ENCODE data around the gene DAPK1. TPM values are rescaled to one million over a fixed set of nuclear protein-coding genes. Genes with fewer than 3 reads are reported as not detected.

DAPK1 gene
- total RNA-seq, 2 experiments from 2014 or later: 3.9 to 5.6 TPM

DNA sequence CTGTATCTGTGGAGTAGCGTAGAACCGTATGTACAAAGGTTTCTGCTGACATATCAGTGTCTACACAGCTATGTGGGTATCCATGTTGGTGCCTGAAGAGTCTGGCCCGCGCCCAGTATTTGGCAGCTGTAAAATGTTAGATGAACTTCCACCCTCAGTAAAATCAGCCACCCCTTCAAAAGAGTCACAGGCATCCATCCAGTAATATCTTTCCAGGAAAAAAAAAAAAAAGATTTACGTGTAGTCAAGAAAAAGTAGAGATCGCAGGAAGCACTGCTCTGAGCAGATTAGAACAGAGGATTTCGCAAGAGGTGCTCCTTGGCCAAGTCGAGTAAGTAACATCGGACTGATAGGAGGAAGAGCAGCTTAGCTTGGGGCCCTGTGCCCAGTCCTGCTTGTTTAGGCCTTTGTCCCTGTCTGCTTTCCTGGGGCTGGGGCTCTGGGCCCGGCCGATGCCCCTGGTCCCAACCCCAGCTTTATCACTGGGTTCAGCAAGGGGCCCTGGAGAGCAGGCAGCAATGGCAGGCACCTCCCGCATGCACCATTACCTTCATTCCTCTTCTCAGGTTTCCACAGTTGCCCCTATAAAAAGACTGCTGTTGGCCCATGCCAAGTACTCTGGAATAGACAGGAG lies 21.2 kb downstream of the DAPK1 start:
- Mint-ChIP-seq H3K4me1 (peaks cover 9% of the 10 kb centered on the region), H3K4me3 (no peak overlapping the region), H3K27me3 (peaks cover 3% of the 10 kb centered on the region), H3K9me3 (ENCODE audit: low read depth) (no peaks in the 10 kb centered on the region), H3K36me3 (ENCODE audit: low read depth) (no peaks in the 10 kb centered on the region), H3K27ac (no peak overlapping the region)
- DNase-seq (no peak), ATAC-seq (no peak)
- intact Hi-C loops (cut with DNase I, micrococcal nuclease): no loop called here
- CTCF ChIA-PET: interaction anchor here (0.7 kb wide), 1 partner anchor 88 kb away, joined by 4 read pairs; no protein-coding TSS in a partner anchor
- POLR2A ChIA-PET: no interaction called here

DNA sequence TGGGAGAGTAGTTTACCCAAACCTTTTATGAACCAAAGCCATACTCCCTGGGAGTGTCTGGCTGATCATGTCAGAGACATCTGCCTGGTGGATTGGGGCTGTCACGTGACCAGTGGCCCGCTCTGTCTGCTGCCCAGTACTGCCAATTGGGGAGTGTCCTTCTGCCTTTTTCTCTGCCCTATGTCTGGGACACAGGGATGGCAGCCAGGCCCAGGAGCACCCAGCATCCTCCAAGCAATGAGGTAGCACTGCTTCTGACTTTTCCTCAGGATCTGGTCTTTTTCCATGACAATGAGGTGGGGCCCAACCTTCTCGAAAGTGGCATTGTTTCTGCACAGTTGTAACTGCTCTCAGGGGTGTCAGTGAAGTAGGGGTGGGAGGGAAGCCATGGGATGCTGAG lies 21.8 kb downstream of the DAPK1 start:
- intact Hi-C loops (cut with DNase I, micrococcal nuclease): no loop called here
- Mint-ChIP-seq H3K27ac (no peak overlapping the region), H3K4me3 (no peak overlapping the region), H3K36me3 (ENCODE audit: low read depth) (no peaks in the 10 kb centered on the region), H3K9me3 (ENCODE audit: low read depth) (no peaks in the 10 kb centered on the region), H3K27me3 (no peaks in the 10 kb centered on the region), H3K4me1 (peaks cover 7% of the 10 kb centered on the region)
- ChIA-PET CTCF (interaction anchor here (0.7 kb wide), 1 partner anchor 33 kb away, joined by 3 read pairs; no protein-coding TSS in a partner anchor), POLR2A (interaction anchor here (0.6 kb wide), 1 partner anchor 33 kb away, joined by 5 read pairs; no protein-coding TSS in a partner anchor)
- no peak for DNase-seq
- ATAC-seq: no peak

DNA sequence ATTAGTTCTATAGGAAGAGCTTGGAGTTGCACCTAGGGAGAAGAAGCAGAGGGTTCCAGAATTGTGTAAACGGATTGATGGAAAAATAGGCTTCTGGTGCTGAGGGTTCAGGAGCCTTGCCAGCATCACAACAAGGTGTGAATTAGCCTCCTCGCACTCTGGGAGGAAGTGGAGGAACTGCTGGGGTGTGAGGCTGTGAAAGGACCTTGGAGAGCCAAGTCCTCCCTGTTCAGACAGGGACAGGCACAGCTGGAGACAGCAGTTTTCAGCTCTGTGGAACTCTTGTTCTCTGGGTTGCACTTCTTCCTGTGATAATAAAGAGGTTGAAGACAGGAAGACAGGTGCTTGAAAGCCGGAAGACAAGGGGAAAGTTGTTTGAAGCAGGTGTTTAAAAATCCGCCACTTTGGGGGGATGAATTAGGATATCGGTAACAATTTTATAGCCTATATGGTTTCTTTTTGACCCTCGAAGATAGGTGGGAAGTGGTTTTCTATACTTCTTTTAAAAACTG lies 22.6 kb downstream of the DAPK1 start:
- CTCF ChIA-PET: interaction anchor here (0.7 to 1.0 kb wide), 2 partner anchors 34 to 74 kb away, joined by 3 read pairs; no protein-coding TSS in a partner anchor
- peaks cover 7% of the 10 kb centered on the region for H3K4me1 Mint-ChIP-seq
- ATAC-seq: no peak
- no peak overlapping the region for H3K27ac Mint-ChIP-seq
- H3K9me3 Mint-ChIP-seq (ENCODE audit: low read depth): no peaks in the 10 kb centered on the region
- POLR2A ChIA-PET: no interaction called here
- H3K36me3 Mint-ChIP-seq (ENCODE audit: low read depth): no peaks in the 10 kb centered on the region
- intact Hi-C loops (cut with DNase I, micrococcal nuclease): no loop called here
- no peak overlapping the region for H3K4me3 Mint-ChIP-seq
- DNase-seq: no peak
- H3K27me3 Mint-ChIP-seq: no peaks in the 10 kb centered on the region

DNA sequence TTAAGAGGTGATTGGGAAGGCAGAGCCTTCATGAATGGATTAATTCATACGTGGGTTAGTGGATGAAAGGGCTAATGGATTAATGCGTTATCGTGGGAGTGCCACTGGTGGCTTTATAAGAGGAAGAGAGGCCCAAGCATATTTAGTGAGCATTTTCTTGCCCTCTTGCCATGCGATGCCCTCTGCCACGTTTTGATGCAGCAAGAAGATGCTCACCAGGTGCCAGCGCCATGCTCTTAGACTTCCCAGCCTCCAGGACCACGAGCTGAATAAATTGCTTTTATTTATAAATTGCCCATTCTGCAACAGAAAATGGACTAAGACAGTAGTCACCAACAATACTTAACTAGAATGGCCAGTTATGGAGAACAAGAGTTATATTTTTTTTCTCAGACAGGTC lies 24.2 kb downstream of the DAPK1 start:
- intact Hi-C loops (cut with DNase I, micrococcal nuclease): no loop called here
- ChIA-PET POLR2A (no interaction called here), CTCF (no interaction called here)
- Mint-ChIP-seq H3K36me3 (ENCODE audit: low read depth) (no peaks in the 10 kb centered on the region), H3K4me1 (peaks cover 7% of the 10 kb centered on the region), H3K4me3 (no peak overlapping the region), H3K27ac (no peak overlapping the region), H3K27me3 (peaks cover 2% of the 10 kb centered on the region), H3K9me3 (ENCODE audit: low read depth) (no peaks in the 10 kb centered on the region)
- DNase-seq: no peak
- ATAC-seq: no peak

DNA sequence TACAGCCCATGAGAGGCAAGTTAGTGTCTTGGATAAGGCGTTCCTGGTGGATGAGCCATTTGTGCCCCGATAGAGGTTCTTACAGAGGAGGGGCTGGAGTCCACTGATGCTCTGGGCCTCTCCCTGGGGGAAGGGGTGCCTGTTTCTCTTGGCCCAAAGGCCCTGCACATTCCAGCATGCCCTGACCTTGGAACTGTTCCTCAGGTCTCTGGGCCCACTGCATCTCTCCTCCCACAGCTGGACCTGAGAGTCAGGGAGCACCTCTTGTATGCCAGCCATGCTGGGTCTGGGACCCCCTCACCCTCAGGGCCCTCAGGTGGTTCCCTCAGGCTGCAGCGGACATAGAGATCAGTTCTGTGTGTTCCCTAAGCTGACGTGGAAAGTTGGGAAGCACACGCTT lies 26.4 kb downstream of the DAPK1 start:
- Mint-ChIP-seq H3K36me3 (ENCODE audit: low read depth) (no peaks in the 10 kb centered on the region), H3K4me3 (no peak overlapping the region), H3K27ac (no peak overlapping the region), H3K27me3 (peaks cover 2% of the 10 kb centered on the region), H3K4me1 (peaks cover 7% of the 10 kb centered on the region), H3K9me3 (ENCODE audit: low read depth) (no peaks in the 10 kb centered on the region)
- intact Hi-C loops (cut with DNase I, micrococcal nuclease): no loop called here
- DNase-seq: no peak
- POLR2A ChIA-PET: no interaction called here
- CTCF ChIA-PET: no interaction called here
- no peak for ATAC-seq

DNA sequence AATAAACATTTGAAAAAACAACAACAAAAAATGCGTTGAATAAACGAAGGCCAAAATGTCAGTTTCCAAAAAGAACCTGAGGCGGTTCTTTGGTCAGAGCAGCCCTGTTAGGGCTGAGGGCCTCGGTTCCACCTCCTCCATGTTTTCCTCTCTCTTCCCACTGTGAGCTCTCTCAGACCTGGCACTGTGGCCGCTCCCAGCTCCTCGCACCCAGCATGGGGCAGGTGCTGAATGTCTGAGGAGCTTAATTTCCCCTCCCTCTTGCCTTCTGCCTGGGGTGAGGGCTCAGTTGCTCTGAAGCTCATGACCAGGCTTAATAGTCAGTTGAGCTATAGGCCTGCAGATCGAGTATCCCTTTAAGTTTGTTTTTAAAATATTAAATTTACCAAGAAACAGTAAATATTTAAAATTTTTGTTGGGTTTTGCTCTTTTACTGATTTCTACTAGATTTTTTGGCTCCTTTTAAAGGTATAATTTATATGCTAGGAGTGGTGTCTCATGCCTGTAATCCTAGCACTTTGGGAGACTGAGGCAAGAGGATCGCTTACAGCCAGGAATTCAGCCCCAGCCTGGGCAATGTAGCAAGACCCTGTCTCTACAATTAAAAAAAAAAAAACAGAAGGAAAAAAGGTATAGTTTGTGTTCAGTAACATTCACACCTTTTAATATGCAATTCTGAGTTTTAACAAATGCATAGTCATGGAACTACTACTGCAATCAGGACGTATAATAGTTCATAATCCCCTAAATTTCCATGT lies 28.1 kb downstream of the DAPK1 start:
- DNase-seq: no peak

DNA sequence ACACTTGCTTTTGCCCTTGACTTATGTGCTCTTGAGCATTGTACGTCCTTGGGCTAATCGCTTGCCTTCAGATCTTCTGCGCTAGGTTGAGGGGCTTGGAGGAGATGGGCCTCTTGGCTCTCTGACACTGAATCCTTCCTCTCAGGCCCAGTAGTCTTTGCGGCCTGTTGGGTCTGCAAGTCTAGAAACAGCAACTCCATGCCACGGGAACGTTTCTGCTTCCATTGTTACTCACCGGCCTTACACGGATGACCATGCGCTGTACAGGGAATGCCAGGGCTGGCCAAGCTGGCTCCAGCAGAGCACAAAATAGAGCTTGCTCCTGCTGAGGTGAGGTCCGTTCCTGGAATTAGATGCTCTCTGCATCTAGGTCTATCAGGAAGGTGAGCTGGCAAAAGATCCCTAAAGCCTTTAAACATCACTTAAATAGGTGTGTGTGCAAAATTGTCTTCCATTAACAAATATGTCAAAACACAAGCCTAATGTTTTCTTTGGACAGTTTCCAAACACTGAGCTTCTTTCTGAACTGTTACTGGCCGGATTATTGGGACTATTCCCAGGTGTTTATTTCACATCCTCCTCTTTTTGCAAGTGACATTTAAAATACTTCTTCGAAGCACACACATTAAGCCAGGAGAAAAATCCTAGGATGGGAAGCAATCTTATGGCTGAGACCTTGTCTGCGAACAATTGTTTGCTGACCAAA lies 29.7 kb downstream of the DAPK1 start:
- H3K4me1 Mint-ChIP-seq: no peaks in the 10 kb centered on the region
- no peak overlapping the region for H3K4me3 Mint-ChIP-seq
- H3K27me3 Mint-ChIP-seq: peaks cover 2% of the 10 kb centered on the region
- H3K9me3 Mint-ChIP-seq (ENCODE audit: low read depth): no peaks in the 10 kb centered on the region
- intact Hi-C loops (cut with DNase I, micrococcal nuclease): no loop called here
- CTCF ChIA-PET: interaction anchor here (1.2 kb wide), 1 partner anchor 12 kb away, joined by 3 read pairs; no protein-coding TSS in a partner anchor
- no peaks in the 10 kb centered on the region for H3K36me3 Mint-ChIP-seq (ENCODE audit: low read depth)
- POLR2A ChIA-PET: no interaction called here
- no peak overlapping the region for H3K27ac Mint-ChIP-seq
- ATAC-seq (no peak), DNase-seq (no peak)

More for the DNA sequence above, 28.1 kb downstream of the DAPK1 start:
- ChIA-PET POLR2A (no interaction called here), CTCF (no interaction called here)
- Mint-ChIP-seq H3K9me3 (ENCODE audit: low read depth) (no peaks in the 10 kb centered on the region), H3K4me1 (no peaks in the 10 kb centered on the region), H3K36me3 (ENCODE audit: low read depth) (no peaks in the 10 kb centered on the region), H3K27me3 (peaks cover 2% of the 10 kb centered on the region), H3K4me3 (no peak overlapping the region), H3K27ac (no peak overlapping the region)
- intact Hi-C loops (cut with DNase I, micrococcal nuclease): no loop called here
- ATAC-seq: no peak

DNA sequence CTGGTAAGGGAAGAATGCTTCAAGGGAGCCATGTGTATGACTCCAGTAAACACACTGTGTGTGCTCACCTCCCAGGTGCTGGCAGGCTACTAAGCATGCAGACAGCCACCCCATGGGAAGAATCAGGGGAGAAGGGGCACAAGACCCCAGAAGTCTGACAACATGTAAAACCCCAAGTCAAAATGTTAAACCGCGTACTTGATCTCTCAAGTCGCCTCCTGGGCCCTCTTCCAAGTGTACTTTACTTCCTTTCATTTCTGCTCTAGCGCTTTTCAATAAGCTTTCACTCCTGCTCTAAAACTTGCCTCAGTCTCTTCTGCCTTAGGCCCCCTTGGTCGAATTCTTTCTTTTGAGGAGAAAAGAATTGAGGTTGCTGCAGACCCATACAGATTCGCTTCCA lies 31.3 kb downstream of the DAPK1 start:
- no peak overlapping the region for H3K27ac Mint-ChIP-seq
- H3K9me3 Mint-ChIP-seq (ENCODE audit: low read depth): no peaks in the 10 kb centered on the region
- H3K36me3 Mint-ChIP-seq (ENCODE audit: low read depth): no peaks in the 10 kb centered on the region
- H3K4me3 Mint-ChIP-seq: no peak overlapping the region
- no peaks in the 10 kb centered on the region for H3K4me1 Mint-ChIP-seq
- intact Hi-C loops (cut with DNase I, micrococcal nuclease): no loop called here
- ChIA-PET CTCF (no interaction called here), POLR2A (no interaction called here)
- no peak for ATAC-seq
- peaks cover 2% of the 10 kb centered on the region for H3K27me3 Mint-ChIP-seq
- no peak for DNase-seq

DNA sequence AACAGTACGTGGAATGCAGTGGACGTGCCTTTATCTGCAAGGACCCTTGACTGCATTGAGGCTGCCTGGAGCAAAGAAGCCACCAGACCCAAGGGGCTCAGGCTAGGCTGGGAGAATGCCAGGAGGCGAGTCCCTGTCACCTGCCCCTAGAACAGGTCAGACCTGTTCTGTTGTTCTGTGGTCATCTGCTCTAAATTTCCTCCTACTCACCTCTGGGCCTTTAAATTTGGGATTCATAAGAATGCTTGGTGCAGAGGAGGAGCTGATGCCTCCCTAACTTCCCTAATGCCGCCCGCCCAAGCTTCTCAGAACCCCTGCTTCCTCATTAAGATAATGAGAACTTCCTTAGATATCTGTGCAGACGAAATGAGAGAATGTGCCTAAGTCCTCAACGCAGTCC lies 32.0 kb downstream of the DAPK1 start:
- Mint-ChIP-seq H3K4me1 (no peaks in the 10 kb centered on the region), H3K4me3 (no peak overlapping the region), H3K9me3 (ENCODE audit: low read depth) (no peaks in the 10 kb centered on the region), H3K27ac (no peak overlapping the region), H3K27me3 (peaks cover 2% of the 10 kb centered on the region), H3K36me3 (ENCODE audit: low read depth) (no peaks in the 10 kb centered on the region)
- intact Hi-C loops (cut with DNase I, micrococcal nuclease): no loop called here
- CTCF ChIA-PET: interaction anchor here (1.2 kb wide), 1 partner anchor 9 kb away, joined by 3 read pairs; no protein-coding TSS in a partner anchor
- ATAC-seq (no peak), DNase-seq (no peak)
- POLR2A ChIA-PET: no interaction called here

DNA sequence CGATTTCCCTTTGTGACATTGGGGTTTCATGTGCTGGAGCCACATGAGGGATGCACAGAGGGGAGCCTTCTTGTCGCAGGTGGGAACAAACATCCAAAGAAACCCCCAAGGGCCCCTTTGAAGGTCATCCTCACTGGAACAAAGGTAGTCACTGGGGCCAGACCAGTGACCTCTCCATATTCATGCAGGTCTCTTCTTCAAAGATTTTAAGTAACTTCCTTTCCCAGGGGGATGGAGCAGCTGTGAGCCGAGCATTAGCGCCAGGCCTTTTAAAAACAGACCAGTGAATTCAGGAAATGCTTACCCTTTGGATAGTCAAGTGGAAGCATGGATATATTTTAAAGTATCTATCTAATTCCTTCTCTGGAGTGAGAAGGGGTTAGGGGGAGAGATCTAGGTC lies 33.0 kb downstream of the DAPK1 start:
- H3K4me3 Mint-ChIP-seq: no peak overlapping the region
- no peak for ATAC-seq
- no peak overlapping the region for H3K27ac Mint-ChIP-seq
- peaks cover 3% of the 10 kb centered on the region for H3K4me1 Mint-ChIP-seq
- H3K9me3 Mint-ChIP-seq (ENCODE audit: low read depth): no peaks in the 10 kb centered on the region
- ChIA-PET POLR2A (no interaction called here), CTCF (interaction anchor here (1.2 kb wide), 1 partner anchor 10 kb away, joined by 3 read pairs; no protein-coding TSS in a partner anchor)
- H3K27me3 Mint-ChIP-seq: no peaks in the 10 kb centered on the region
- H3K36me3 Mint-ChIP-seq (ENCODE audit: low read depth): no peaks in the 10 kb centered on the region
- no peak for DNase-seq
- intact Hi-C loops (cut with DNase I, micrococcal nuclease): no loop called here

DNA sequence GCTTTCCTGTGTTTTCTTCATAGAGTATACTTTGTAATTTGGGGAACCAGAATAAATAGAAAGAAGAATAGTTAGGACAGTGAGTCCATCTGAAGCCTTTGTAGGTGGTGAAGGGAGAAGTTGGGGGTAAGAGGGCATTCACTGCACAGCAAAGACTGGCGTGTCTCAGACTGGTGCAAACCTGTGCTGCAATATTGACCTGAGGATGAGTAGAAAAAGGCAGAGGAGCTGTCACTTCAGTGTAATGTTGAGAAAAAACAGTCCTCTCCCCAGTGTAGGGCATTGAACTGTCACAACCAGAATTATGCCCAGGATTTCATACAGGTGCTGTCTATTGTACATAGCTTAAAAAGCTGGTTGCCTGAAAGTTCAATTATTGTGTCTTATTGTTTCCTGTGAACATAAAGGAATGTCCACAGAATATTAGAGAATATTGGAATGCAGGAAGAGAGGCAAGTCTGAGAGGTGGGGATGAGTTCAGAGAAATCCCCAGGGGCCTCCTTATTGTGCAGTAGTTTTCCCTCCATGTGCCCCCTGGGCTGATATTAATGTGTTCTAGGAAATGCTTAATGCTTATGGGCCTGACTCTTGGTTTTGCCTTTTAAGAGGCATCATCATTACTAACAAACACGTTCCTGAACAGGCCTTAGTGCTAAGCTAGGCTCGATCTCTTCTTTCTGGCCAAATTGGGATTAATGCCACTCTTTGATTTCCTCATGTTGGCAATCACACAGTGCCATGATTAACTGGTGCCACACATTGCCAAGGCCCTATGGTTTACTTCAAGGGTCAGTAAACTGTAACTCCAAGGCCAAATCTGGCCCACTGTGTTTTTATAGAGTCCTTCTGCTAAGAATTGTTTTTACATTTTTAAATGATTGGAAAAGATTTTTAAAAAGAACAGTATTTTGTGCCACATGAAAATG lies 34.0 kb downstream of the DAPK1 start:
- DNase-seq: no peak
- intact Hi-C loops (cut with DNase I, micrococcal nuclease): no loop called here
- H3K4me1 Mint-ChIP-seq: peaks cover 9% of the 10 kb centered on the region
- H3K27ac Mint-ChIP-seq: no peak overlapping the region
- ChIA-PET POLR2A (no interaction called here), CTCF (interaction anchor here (0.6 kb wide), 1 partner anchor 183 kb away, joined by 4 read pairs; no protein-coding TSS in a partner anchor)
- H3K27me3 Mint-ChIP-seq: no peaks in the 10 kb centered on the region
- no peaks in the 10 kb centered on the region for H3K9me3 Mint-ChIP-seq (ENCODE audit: low read depth)
- no peaks in the 10 kb centered on the region for H3K36me3 Mint-ChIP-seq (ENCODE audit: low read depth)
- no peak for ATAC-seq
- H3K4me3 Mint-ChIP-seq: no peak overlapping the region

Measured in activated CD4-positive, alpha-beta T cell treated with anti-CD3 and anti-CD28 coated beads for 36 hours (primary cell).